K562 (cell line): ENCODE measurements around the gene CFDP1. TPM values are rescaled to one million over a fixed set of nuclear protein-coding genes. Genes with fewer than 3 reads are reported as not detected.

Experiments
- BCOR ChIP-seq: fragments of 450-650 bp; IDR thresholded peaks from 2 replicates; pipeline ENCODE4 v1.6.1; 2016
- CBX1 ChIP-seq: sonication (generic); IDR thresholded peaks from 2 replicates; pipeline ENCODE4 v1.6.1; 2016; ENCODE audit warnings: antibody characterized with exemption, low read depth, mild to moderate bottlenecking
- CEBPZ ChIP-seq: fragments of 150-350 bp; IDR thresholded peaks from 2 replicates; pipeline ENCODE4 v1.6.1; 2014; ENCODE audit warnings: low read depth, mild to moderate bottlenecking, low read length, borderline replicate concordance
- GATAD2B ChIP-seq: fragments of 450-650 bp; IDR thresholded peaks from 2 replicates; pipeline ENCODE4 v1.6.1; 2017; ENCODE audit warnings: mild to moderate bottlenecking, borderline replicate concordance
- NCOA1 ChIP-seq: fragments of 450-650 bp; IDR thresholded peaks from 2 replicates; pipeline ENCODE4 v1.6.1; 2016; ENCODE audit warnings: low read depth
- PCBP2 ChIP-seq: fragments of 200-400 bp; formaldehyde crosslinking; IDR thresholded peaks from 2 replicates; pipeline ENCODE4 v1.6.1; 2018; ENCODE audit warnings: low read length, low read depth, mild to moderate bottlenecking, moderate library complexity; ENCODE audit not compliant: poor library complexity, severe bottlenecking
- POLR2AphosphoS5 ChIP-seq: IDR thresholded peaks from 2 replicates; pipeline ENCODE4 v1.6.1; 2011; ENCODE audit warnings: mild to moderate bottlenecking, low read depth, low read length, moderate library complexity; ENCODE audit not compliant: control insufficient read depth, insufficient read depth
- REST ChIP-seq, 2 experiments: fragments of 450-650 bp; formaldehyde crosslinking in 1 of 2; IDR thresholded peaks; 2 replicates each; pipeline versions ENCODE4 v1.4.0 to v1.6.1; 2014 to 2020; ENCODE audit warnings: mild to moderate bottlenecking in 2 of 2, borderline replicate concordance in 1 of 2, low read depth in 1 of 2
- STAT5A ChIP-seq: IDR thresholded peaks from 2 replicates; pipeline ENCODE4 v1.6.1; 2012; ENCODE audit warnings: low read length, inconsistent platforms, borderline replicate concordance
- VEZF1 ChIP-seq: fragments of 200-800 bp; sonication (Bioruptor generic); IDR thresholded peaks from 2 replicates; pipeline ENCODE4 v1.6.1; 2017; ENCODE audit warnings: missing genetic modification characterization, missing compliant biosample characterization
- ZBTB49 ChIP-seq: sonication (generic); formaldehyde crosslinking; IDR thresholded peaks from 2 replicates; pipeline ENCODE4 v1.8.0; 2022; ENCODE audit warnings: missing genetic modification reagents, mild to moderate bottlenecking, borderline replicate concordance
- ZNF41 ChIP-seq: fragments of 250-450 bp; sonication (Bioruptor Pico); conservative IDR thresholded peaks from 2 replicates; pipeline ENCODE4 v1.4.0; 2020; ENCODE audit warnings: mild to moderate bottlenecking
- polyA plus RNA-seq, 8 experiments: library from polyadenylated mRNA; depleted of rRNA in 4 of 8; stranded (reverse) in 5 of 8; unstranded in 3 of 8; fragments of >200 nt; fragmentation: Nextera tagmentation in 2 of 8; fragmentation: Illumina TruSeq in 1 of 8; extraction: Ambion mirVana in 2 of 8; extraction: Trizol in 1 of 8; gene quantifications; 2 replicates each; pipeline versions ENCODE4 v1.2.1 to v1.2.3, GENCODE V29; 2011 to 2014; ENCODE audit warnings: inconsistent platforms in 1 of 8, missing spikeins in 1 of 8
- total RNA-seq, 7 experiments: library from RNA; depleted of rRNA in 6 of 7; stranded (reverse); fragments of >200 nt in 6 of 7; fragmentation: Illumina TruSeq in 2 of 7; extraction: Trizol in 2 of 7; gene quantifications; 2 replicates each; pipeline versions ENCODE4 v1.2.1 to v1.2.3, GENCODE V29; 2011 to 2021; ENCODE audit warnings: low replicate concordance in 1 of 7

Gene CFDP1
- total and polyA plus RNA-seq, 9 of the 15 experiments (the other 6 are each of a cell fraction or from before 2014, with no cell fraction given): 31.5 to 78.4 (median 61.7) TPM

GRCh38 chr16:75318737-75319136, 114.6 kb downstream of the CFDP1 start (continued):
- no peak for TF ChIP-seq CEBPZ
- TF ChIP-seq BCOR: no peak
- no peak for TF ChIP-seq GATAD2B
- TF ChIP-seq VEZF1: no peak
- TF ChIP-seq ZNF41 (CRISPR knock-in tag): no peak
- no peak for TF ChIP-seq CBX1
- no peak for TF ChIP-seq POLR2AphosphoS5
- TF ChIP-seq NCOA1: no peak
- TF ChIP-seq ZBTB49: no peak
- no peak for TF ChIP-seq REST (IDR thresholded peaks at IDR 0.05; ENCODE audit: borderline replicate concordance)
- TF ChIP-seq REST (CRISPR knock-in tag; IDR thresholded peaks at IDR 0.05; ENCODE audit: low read depth): no peak
- TF ChIP-seq PCBP2: no peak
- no peak for TF ChIP-seq STAT5A
